H1 (cell line): Measurements from ENCODE around the gene ZSCAN10. TPM values are rescaled to one million over a fixed set of nuclear protein-coding genes. Genes with fewer than 3 reads are reported as not detected.

Experiments
- CTCF ChIA-PET: fragments of 300-600 bp; sonication (Branson Sonifier 250); formaldehyde crosslinking; loops from one replicate; lab custom pipeline; 2021; ENCODE audit not compliant: partially characterized antibody; lab: Charles Lee
- POLR2A ChIA-PET: fragments of 300-600 bp; sonication (Branson Sonifier 250); formaldehyde crosslinking; loops from one replicate; lab custom pipeline; 2021; ENCODE audit warnings: inconsistent platforms; ENCODE audit not compliant: partially characterized antibody; lab: Charles Lee
- DNase-seq, 2 experiments: peaks; one replicate each; pipeline versions ENCODE4 v3.0.0 to v3.0.0-alpha.2; 2010 to 2022; ENCODE audit warnings: low spot score in 2 of 2, low read depth in 1 of 2, mixed read lengths in 1 of 2
- FAIRE-seq: peaks from 2 replicates; lab custom pipeline; 2011; peaks lifted over from hg19 to GRCh38; lab: Jason Lieb, UNC
- H2AFZ ChIP-seq: 2 replicates; pipeline ENCODE4 v1.8.1; 2012; ENCODE audit warnings: low read length, inconsistent platforms
- H2AK5ac ChIP-seq: 2 replicates; pipeline ENCODE4 v1.6.1; 2013; ENCODE audit warnings: low read depth, low read length
- H2BK120ac ChIP-seq: replicated peaks from 2 replicates; pipeline ENCODE3; 2013; ENCODE audit warnings: low read depth, low read length, inconsistent platforms
- H2BK12ac ChIP-seq: 2 replicates; pipeline ENCODE4 v1.6.1; 2013; ENCODE audit warnings: low read depth, low read length
- H2BK15ac ChIP-seq: 2 replicates; pipeline ENCODE4 v1.6.1; 2013; ENCODE audit warnings: low read length
- H2BK20ac ChIP-seq: 2 replicates; pipeline ENCODE4 v1.6.1; 2013; ENCODE audit warnings: low read length
- H2BK5ac ChIP-seq: 2 replicates; pipeline ENCODE4 v1.6.1; 2013; ENCODE audit warnings: low read depth, low read length
- H3K14ac ChIP-seq: 2 replicates; pipeline ENCODE4 v1.6.1; 2013; ENCODE audit warnings: inconsistent platforms; ENCODE audit not compliant: insufficient read length
- H3K18ac ChIP-seq: 2 replicates; pipeline ENCODE4 v1.6.1; 2013; ENCODE audit warnings: low read length; ENCODE audit errors: extremely low read depth
- H3K23ac ChIP-seq: 2 replicates; pipeline ENCODE4 v1.6.1; 2013; ENCODE audit warnings: inconsistent platforms; ENCODE audit not compliant: insufficient read length
- H3K23me2 ChIP-seq: 2 replicates; pipeline ENCODE4 v1.6.1; 2013; ENCODE audit warnings: low read depth, low read length
- H3K27ac ChIP-seq: 2 replicates; pipeline ENCODE4 v1.6.1; 2011; ENCODE audit warnings: low read depth, low read length, inconsistent platforms
- H3K27me3 ChIP-seq, 4 experiments: replicated peaks in 1 of 4; 1 replicate in 1 of 4; 2 replicates in 3 of 4; pipeline versions ENCODE4 v1.6.1 to v1.8.1; 2011 to 2013; ENCODE audit warnings: low read length in 3 of 4, mild to moderate bottlenecking in 3 of 4, inconsistent platforms in 2 of 4, mixed read lengths in 2 of 4, moderate library complexity in 1 of 4; ENCODE audit not compliant: control insufficient read depth in 3 of 4, insufficient read depth in 3 of 4; ENCODE audit errors: extremely low read depth in 1 of 4
- H3K36me3 ChIP-seq, 4 experiments: 2 replicates each; pipeline versions ENCODE4 v1.6.1 to v1.8.1; 2011 to 2013; ENCODE audit warnings: mild to moderate bottlenecking in 4 of 4, low read length in 3 of 4, moderate library complexity in 2 of 4, control low read depth in 1 of 4, inconsistent platforms in 1 of 4; ENCODE audit not compliant: insufficient read depth in 4 of 4, control insufficient read depth in 2 of 4
- H3K4ac ChIP-seq: replicated peaks from 2 replicates; pipeline ENCODE3; 2013; ENCODE audit warnings: low read length, low read depth, mixed read lengths, inconsistent platforms; ENCODE audit not compliant: insufficient read length
- H3K4me1 ChIP-seq, 4 experiments: replicated peaks in 1 of 4; 1 replicate in 1 of 4; 2 replicates in 3 of 4; pipeline versions ENCODE4 v1.6.1 to v1.8.1; 2011 to 2013; ENCODE audit warnings: low read length in 3 of 4, inconsistent platforms in 2 of 4, mixed read lengths in 1 of 4; ENCODE audit not compliant: insufficient read depth in 4 of 4, control insufficient read depth in 3 of 4
- H3K4me2 ChIP-seq, 2 experiments: 2 replicates each; pipeline versions ENCODE4 v1.6.1 to v1.8.1; 2011 to 2013; ENCODE audit warnings: low read depth in 2 of 2, low read length in 2 of 2, control low read depth in 1 of 2, inconsistent platforms in 1 of 2, mild to moderate bottlenecking in 1 of 2; ENCODE audit not compliant: insufficient read depth in 1 of 2
- H3K4me3 ChIP-seq, 4 experiments: fragments of 200-600, 300-600 bp in 1 of 4; sonication (generic), shearing (Covaris generic), sonication (Bioruptor Twin) in 1 of 4; 2 replicates each; pipeline versions ENCODE4 v1.5.1 to v1.8.1; 2011 to 2016; ENCODE audit warnings: low read length in 4 of 4, low read depth in 3 of 4, control low read depth in 2 of 4, inconsistent platforms in 2 of 4, mild to moderate bottlenecking in 2 of 4, mixed read lengths in 1 of 4, moderate library complexity in 1 of 4; ENCODE audit not compliant: insufficient read depth in 2 of 4; ENCODE audit errors: extremely low read depth in 1 of 4
- H3K56ac ChIP-seq: replicated peaks from 2 replicates; pipeline ENCODE3; 2013; ENCODE audit warnings: low read depth, mild to moderate bottlenecking, mixed read lengths, low read length, inconsistent platforms; ENCODE audit not compliant: insufficient read length
- H3K79me1 ChIP-seq: 2 replicates; pipeline ENCODE4 v1.6.1; 2013; ENCODE audit warnings: low read depth, low read length, control low read depth
- H3K79me2 ChIP-seq, 2 experiments: 2 replicates each; pipeline versions ENCODE4 v1.6.1 to v1.8.1; 2012 to 2013; ENCODE audit warnings: low read length in 2 of 2, mild to moderate bottlenecking in 2 of 2, inconsistent platforms in 1 of 2; ENCODE audit not compliant: insufficient read depth in 2 of 2, control insufficient read depth in 1 of 2
- H3K9ac ChIP-seq, 4 experiments: replicated peaks in 1 of 4; 1 replicate in 1 of 4; 2 replicates in 3 of 4; pipeline versions ENCODE4 v1.6.1 to v1.8.1; 2011 to 2013; ENCODE audit warnings: low read depth in 3 of 4, low read length in 3 of 4, control low read depth in 2 of 4, mild to moderate bottlenecking in 2 of 4, moderate library complexity in 2 of 4, inconsistent platforms in 1 of 4; ENCODE audit errors: extremely low read depth in 1 of 4
- H3K9me3 ChIP-seq, 2 experiments: 2 replicates each; pipeline versions ENCODE4 v1.6.1 to v1.8.1; 2012 to 2013; ENCODE audit warnings: mild to moderate bottlenecking in 2 of 2, moderate library complexity in 2 of 2, control low read depth in 1 of 2, inconsistent platforms in 1 of 2, low read depth in 1 of 2, low read length in 1 of 2, mixed read lengths in 1 of 2; ENCODE audit not compliant: insufficient read depth in 2 of 2
- H4K20me1 ChIP-seq, 2 experiments: replicated peaks in 1 of 2; 2 replicates each; pipeline versions ENCODE3 to v1.8.1; 2011 to 2013; ENCODE audit warnings: inconsistent platforms in 2 of 2, low read length in 2 of 2, mild to moderate bottlenecking in 1 of 2; ENCODE audit not compliant: insufficient read depth in 2 of 2, control insufficient read depth in 1 of 2
- H4K5ac ChIP-seq: 2 replicates; pipeline ENCODE4 v1.6.1; 2013; ENCODE audit warnings: low read length, low read depth, mixed read lengths, inconsistent platforms; ENCODE audit not compliant: insufficient read length
- H4K8ac ChIP-seq: 2 replicates; pipeline ENCODE4 v1.8.0; 2013; ENCODE audit warnings: mild to moderate bottlenecking, moderate library complexity, low read length, inconsistent platforms; ENCODE audit not compliant: insufficient read depth; ENCODE audit errors: extremely low read depth
- H4K91ac ChIP-seq: replicated peaks from 2 replicates; pipeline ENCODE3; 2013; ENCODE audit warnings: low read length, mixed read lengths, inconsistent platforms; ENCODE audit not compliant: insufficient read length
- CEBPB ChIP-seq: IDR thresholded peaks from 2 replicates; pipeline ENCODE4 v1.6.1; 2012; ENCODE audit warnings: low read depth, low read length
- CTCF ChIP-seq, 3 experiments: IDR thresholded peaks; 1 replicate in 2 of 3; 2 replicates in 1 of 3; pipeline versions ENCODE4 v1.5.1 to v1.6.1; 2011; ENCODE audit warnings: low read length in 3 of 3, mild to moderate bottlenecking in 3 of 3, inconsistent platforms in 2 of 3, low read depth in 1 of 3, moderate library complexity in 1 of 3; ENCODE audit not compliant: insufficient read depth in 1 of 3; ENCODE audit errors: control extremely low read depth in 1 of 3
- RAD21 ChIP-seq, 2 experiments: IDR thresholded peaks in 1 of 2; conservative IDR thresholded peaks in 1 of 2; 2 replicates each; pipeline ENCODE4 v1.6.1; 2011; ENCODE audit warnings: low read depth in 2 of 2, low read length in 2 of 2, improper control_type of control experiment in 1 of 2, inconsistent platforms in 1 of 2, mild to moderate bottlenecking in 1 of 2, moderate library complexity in 1 of 2
- WGBS, 2 experiments: shearing (Covaris generic) in 1 of 2; methylation state at CpG; one replicate each; pipeline versions ENCODE4 v1.1.6 to v1.1.7; 2013 to 2015; ENCODE audit warnings: low lambda C conversion rate in 2 of 2, mixed read lengths in 2 of 2, inconsistent platforms in 1 of 2, low coverage in 1 of 2, missing lambda C conversion rate in 1 of 2; ENCODE audit not compliant: insufficient replicate concordance in 2 of 2, insufficient coverage in 1 of 2, insufficient read length in 1 of 2; ENCODE audit errors: extremely low coverage in 1 of 2, missing lambda C conversion rate in 1 of 2; 5-methylcytosine and 5-hydroxymethylcytosine counted together
- polyA plus RNA-seq, 7 experiments: library from polyadenylated mRNA; depleted of rRNA in 3 of 7; stranded (reverse) in 5 of 7; unstranded in 2 of 7; fragments of >200 nt in 5 of 7; fragments of 200-250 nt in 2 of 7; gene quantifications; 1 replicate in 5 of 7; 2 replicates in 1 of 7; 4 replicates in 1 of 7; pipeline versions ENCODE4 v1.2.1 to v1.2.3, GENCODE V29; 2011 to 2013; ENCODE audit warnings: missing spikeins in 2 of 7, mixed read lengths in 2 of 7
- total RNA-seq: library from RNA; stranded (reverse); fragmentation: NEBNext Ultra II Directional; extraction: Animal tissue kit (Norgen Biotek cat#: 25700); gene quantifications from 2 replicates; pipeline ENCODE4 v1.2.1, GENCODE V29; 2021

Gene ZSCAN10
- total and polyA plus RNA-seq, 2 of the 8 experiments (the other 6 are each of a cell fraction or from before 2014, with no cell fraction given) = 209 to 314 TPM

- POLR2A ChIA-PET = interaction anchor here (0.9 to 15.4 kb wide), 11 partner anchors 7 to 141 kb away, joined by 3 to 169 read pairs (median 76); partner anchors contain the start of genes HCFC1R1, IL32, THOC6 and TNFRSF12A
- Histone ChIP-seq H2AFZ (no peak overlapping the region), H3K4me1 (peaks cover 8 to 23% (median 12%) of the 10 kb centered on the region in 4 experiments), H2BK5ac (peak overlapping the region; percentile 99), H3K4ac (no peak overlapping the region), H3K23ac (no peak overlapping the region), H3K4me2 (peak overlapping the region; percentile 82 to 94; a peak in 2 of 4 replicates), H3K56ac (no peak overlapping the region), H3K23me2 (peaks cover 20% of the 10 kb centered on the region), H3K9me3 (no peaks in the 10 kb centered on the region), H3K18ac (no peak overlapping the region), H3K27me3 (no peaks in the 10 kb centered on the region), H3K36me3 (peaks cover 14 to 26% (median 16%) of the 10 kb centered on the region in 4 experiments), H3K14ac (no peak overlapping the region), H4K8ac (no peak overlapping the region), H2BK20ac (peak overlapping the region; percentile 72; the same call in 1 of the 2 replicates), H3K9ac (no peak overlapping the region), H2AK5ac (no peak overlapping the region), H4K5ac (no peak overlapping the region), H2BK120ac (no peak overlapping the region), H2BK15ac (no peak overlapping the region), H4K91ac (no peak overlapping the region), H4K20me1 (peaks cover 0 to 10% of the 10 kb centered on the region in 2 experiments), H3K4me3 (peak overlapping the region in 1 of 4 experiments; percentile 35; a peak in 1 of 8 replicates), H3K27ac (peak overlapping the region; percentile 56; the same call in 1 of the 2 replicates), H3K79me1 (peaks cover 4% of the 10 kb centered on the region; the same call in 1 of the 2 replicates), H3K79me2 (peaks cover 11 to 72% of the 10 kb centered on the region in 2 experiments; a peak in 3 of 4 replicates), H2BK12ac (peak overlapping the region; percentile 84; the same call in 1 of the 2 replicates)
- DNase-seq (no peak), FAIRE-seq (no peak)
- WGBS, 2 experiments = 89% methylated on average over 4 of the region's 4 CpGs; no CpG with 5 or more reads in 1 of the 2 experiments
- TF ChIP-seq CEBPB = no peak
- peak; percentile 15 to 32; a peak in 3 of 4 replicates for TF ChIP-seq RAD21 (IDR thresholded peaks at IDR 0.05 in 1 of 2, conservative IDR thresholded peaks at IDR 0.05 in 1 of 2; ENCODE audit: low read depth in 2 of 2, low read length in 2 of 2)
- peak; percentile 20 to 40 (median 26) for TF ChIP-seq CTCF (IDR thresholded peaks at IDR 0.05; ENCODE audit: control extremely low read depth in 1 of 3, insufficient read depth in 1 of 3, low read depth in 1 of 3, low read length in 3 of 3)
- CTCF ChIA-PET = interaction anchor here (0.6 to 36.8 kb wide), 9 partner anchors 9 to 364 kb away, joined by 3 to 619 read pairs (median 13); partner anchors contain the start of genes IL32, ZNF205 and ZNF213
Observed at GRCh38 chr16:3095869-3096268, 3.2 kb downstream of the ZSCAN10 start.
